HT-29 (cell line): Measurements from ENCODE around the gene PEX10. TPM values are rescaled to one million over a fixed set of nuclear protein-coding genes. Genes with fewer than 3 reads are reported as not detected.
"Not testable (repeated sequence)": the region's sequence is repeated elsewhere in the genome, so short reads cannot be mapped to it uniquely, and the experiment has no call there.

Experiments used
- DNase-seq: peaks from one replicate; pipeline ENCODE4 v3.0.0-alpha.2; 2015; ENCODE audit warnings: low spot score
- total RNA-seq: library from RNA; depleted of rRNA; stranded (reverse); fragments of >200 nt; shearing (Covaris generic); gene quantifications from 2 replicates; pipeline ENCODE4 v1.2.3, GENCODE V29; 2014; rRNA removed

The PEX10 gene
- total RNA-seq = 72.2 and 76.7 TPM in 2 replicates

GRCh38 chr1:2412395-2412772, at the start of gene PEX10:
Gene PEX10, minus strand, starts transcription at chr1:2412564. Its CDS starts 62 bp downstream, at chr1:2412502.
- peak; percentile 96 for DNase-seq

DNA sequence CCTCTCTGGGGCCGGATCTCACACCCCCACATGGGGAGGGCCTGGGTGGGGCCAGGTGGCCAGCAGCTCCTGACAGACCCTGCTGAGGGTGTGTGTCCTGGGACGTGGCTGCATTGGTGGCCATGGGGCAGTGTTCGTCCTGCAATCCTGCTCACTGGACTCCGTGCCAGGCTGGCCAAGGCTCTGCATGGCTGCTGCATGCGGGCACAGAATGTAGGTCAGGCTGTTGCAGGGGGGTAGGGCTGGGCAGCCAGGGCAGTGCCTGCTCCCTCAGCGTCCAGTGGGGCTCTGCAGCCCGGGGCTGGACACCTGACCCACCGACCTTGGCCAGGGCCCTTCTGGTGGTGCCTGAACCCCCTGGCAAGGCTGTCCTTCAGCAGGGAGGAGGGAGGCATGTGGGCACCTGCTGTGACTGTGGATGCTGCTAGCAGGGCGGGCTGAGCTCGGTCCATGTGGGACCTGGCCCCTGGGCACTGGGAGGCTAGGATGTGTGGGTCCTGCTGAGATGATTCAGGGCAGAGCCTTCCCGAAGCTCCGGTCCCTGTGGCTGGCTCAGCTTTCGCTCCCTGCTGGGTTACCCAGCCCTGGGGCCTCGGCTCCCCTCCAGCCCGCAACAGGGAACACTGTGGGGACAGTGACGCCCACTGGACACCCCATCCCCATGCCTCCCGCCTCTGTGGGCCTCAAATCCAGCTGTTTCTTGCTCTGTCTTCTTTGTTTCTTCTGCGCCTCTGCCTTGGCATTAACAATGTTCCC, 48.8 kb upstream of the PEX10 start:
- DNase-seq = no peak

DNA sequence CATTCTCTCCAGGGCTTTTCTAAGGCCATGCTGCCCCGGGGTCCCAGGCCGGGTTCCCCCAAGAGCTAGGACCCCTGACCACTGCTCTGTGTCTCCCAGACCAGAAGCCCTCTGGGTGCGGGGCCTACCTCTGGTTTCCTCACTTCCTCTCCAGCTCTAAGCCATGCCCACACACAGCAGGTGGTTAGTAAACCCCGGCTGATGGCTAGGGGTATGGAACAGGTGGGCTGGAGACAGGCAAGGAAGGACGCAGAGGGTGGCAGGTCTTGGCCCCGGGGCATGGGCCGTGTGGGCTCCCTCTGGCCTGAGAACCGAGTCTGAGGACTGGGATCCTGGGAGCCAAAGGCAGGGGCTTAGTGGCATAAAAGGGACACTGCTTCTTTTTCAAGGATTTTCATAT, 47.8 kb upstream of the PEX10 start:
- DNase-seq = no peak

DNA sequence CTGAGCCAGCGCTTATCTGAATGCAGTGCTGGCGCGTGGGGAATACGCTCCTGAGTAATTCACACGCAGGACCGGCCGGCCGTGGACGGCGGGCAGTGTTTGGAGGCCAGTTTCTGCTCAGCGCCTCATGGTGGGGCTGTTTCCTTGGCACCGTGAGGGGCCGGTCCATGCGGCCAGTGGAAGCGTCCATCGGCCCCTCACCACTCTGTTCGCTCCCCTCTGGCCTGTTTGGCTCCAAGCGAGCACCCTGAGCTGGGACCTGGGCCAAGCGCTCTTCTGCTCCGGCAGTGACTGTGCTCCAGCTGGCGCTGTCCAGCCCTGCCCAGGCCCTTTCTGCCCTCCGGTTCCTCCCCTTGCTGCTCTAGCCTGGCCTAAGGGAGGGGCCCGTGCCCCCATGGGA, 47.4 kb upstream of the PEX10 start:
- DNase-seq = no peak

GRCh38 chr1:2459102-2459753, 46.9 kb upstream of the PEX10 start:
- DNase-seq = not testable (repeated sequence)

- DNase-seq = no peak
These were observed 46.3 kb upstream of the PEX10 start for GRCh38 chr1:2458687-2459086.

DNA sequence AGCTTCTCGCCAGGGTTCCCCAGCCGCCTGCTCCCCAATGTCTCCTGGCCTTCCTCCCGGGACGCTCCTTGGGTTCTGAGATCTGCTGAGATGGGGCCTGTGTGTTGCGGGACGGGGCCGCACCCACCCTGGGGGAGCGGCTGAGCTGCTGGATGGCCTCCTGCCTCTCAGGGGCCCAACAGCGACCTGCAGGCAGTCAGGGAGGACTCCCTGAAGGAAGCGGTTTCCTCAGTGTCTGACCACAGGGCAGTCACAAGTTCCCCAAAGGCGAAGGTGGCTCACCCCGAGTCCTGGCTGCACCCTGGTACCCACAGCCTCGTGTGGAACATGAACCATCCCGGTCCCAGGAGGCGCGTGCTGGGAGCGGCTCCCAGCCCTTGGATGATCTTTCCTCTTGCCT, 45.1 kb upstream of the PEX10 start:
- no peak for DNase-seq

GRCh38 chr1:2455757-2456156, 43.4 kb upstream of the PEX10 start:
- DNase-seq = no peak

DNA sequence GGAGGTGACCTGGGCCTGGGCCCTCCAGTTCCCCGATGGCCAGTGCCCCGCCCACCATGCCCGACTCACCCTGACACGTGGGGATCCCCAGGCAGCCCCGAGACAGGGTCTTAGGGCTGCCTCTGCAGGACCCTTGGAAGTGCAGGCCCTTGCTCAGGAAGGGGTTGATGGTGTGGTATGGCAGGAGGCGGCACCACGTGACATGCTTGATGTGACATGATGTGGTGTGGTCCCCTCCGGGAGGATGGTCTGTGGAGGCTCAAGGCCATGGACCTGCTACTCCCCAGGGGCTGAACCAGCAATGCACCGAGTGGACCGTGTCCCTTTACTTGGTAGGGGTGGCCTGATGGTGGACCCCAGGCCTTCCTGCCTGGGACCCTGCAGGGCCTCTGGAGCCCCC, 41.9 kb upstream of the PEX10 start:
- no peak for DNase-seq

GRCh38 chr1:2452932-2453315, 40.6 kb upstream of the PEX10 start:
- no peak for DNase-seq

DNA sequence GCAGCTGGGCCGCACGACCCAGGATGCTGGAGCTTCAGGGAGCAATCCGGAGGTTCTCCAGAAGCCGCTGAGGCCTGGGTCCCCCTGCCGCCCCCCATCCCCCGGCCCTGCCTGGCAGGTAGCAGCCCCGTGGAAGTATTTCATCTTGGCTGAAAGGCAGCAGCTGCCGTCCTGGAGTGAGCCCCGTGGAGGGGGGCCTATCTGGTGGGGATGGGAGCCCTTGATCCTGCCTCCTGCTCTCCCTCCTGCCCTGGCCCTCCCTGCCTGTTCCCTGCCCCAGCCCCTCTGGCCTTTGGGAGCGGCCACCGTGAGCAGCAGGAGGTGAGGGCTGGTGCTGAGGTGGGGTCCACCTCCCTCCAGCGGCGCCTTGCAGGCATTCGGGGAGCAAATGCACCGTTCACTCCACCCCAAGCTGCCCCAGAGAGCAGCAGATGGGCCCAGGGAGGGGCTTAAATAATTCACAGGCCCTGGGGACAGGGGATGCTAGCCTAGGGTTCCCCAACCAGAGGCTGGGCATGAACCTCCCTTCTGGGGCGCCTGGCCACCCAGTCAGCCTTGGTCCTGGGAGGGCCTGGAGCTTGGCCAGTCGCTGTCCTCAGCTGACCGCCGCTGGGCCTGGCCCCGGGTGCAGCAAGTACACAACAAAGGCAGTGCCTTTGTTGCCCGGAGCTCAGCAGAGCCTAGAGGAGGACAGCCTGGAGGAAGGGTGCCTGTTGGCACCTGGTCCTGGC, 40.0 kb upstream of the PEX10 start:
- no peak for DNase-seq

GRCh38 chr1:2451741-2452140, 39.4 kb upstream of the PEX10 start:
- no peak for DNase-seq

GRCh38 chr1:2449636-2450454, 37.5 kb upstream of the PEX10 start:
- DNase-seq = no peak

GRCh38 chr1:2448098-2448445, 35.7 kb upstream of the PEX10 start:
- no peak for DNase-seq

- no peak for DNase-seq
These were observed 35.1 kb upstream of the PEX10 start for GRCh38 chr1:2447276-2448097.

DNA sequence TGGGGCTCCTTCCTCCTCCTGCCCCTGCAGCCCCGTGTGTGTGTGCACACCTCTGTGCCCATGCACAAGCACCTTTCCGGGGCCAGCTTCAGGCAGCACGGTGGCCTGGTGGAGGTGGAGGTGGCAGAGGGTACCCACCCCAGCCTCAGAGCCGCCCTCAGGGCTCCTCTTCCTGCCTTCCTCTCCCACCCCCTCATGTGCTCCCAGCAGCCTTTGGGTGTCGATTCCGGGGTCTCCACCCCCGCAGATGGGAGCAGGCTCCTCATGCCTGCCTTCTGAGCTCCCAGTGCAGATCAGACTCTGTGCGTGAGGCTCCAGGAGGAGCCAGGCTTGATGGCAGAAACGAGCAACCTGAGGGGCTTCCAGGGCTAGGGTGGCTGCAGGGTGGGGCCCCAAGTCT, 34.5 kb upstream of the PEX10 start:
- DNase-seq = no peak

DNA sequence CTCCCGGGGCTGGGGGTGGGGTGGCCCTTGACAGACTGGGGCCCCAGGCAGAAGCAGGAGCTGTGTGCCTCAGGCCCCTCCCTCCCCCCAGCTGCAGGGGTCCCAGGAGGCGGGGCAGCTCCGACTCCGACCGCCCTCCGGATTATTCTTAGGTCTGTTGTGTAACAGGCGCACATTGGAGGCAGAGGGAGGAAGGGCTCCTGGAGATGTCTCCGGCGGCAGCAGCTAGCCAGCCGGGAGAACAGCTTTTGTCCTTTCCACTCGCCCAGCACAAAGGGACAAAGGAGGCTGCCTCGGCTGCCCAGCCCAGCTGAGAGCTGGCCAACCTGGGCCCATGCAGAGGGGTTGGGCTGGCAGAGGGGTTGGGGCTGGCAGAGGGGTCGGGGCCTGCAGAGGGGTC, 34.0 kb upstream of the PEX10 start:
- no peak for DNase-seq

GRCh38 chr1:2445823-2446215, 33.5 kb upstream of the PEX10 start:
- no peak for DNase-seq

- DNase-seq = no peak
These were observed 32.9 kb upstream of the PEX10 start for GRCh38 chr1:2445162-2445822.

DNA sequence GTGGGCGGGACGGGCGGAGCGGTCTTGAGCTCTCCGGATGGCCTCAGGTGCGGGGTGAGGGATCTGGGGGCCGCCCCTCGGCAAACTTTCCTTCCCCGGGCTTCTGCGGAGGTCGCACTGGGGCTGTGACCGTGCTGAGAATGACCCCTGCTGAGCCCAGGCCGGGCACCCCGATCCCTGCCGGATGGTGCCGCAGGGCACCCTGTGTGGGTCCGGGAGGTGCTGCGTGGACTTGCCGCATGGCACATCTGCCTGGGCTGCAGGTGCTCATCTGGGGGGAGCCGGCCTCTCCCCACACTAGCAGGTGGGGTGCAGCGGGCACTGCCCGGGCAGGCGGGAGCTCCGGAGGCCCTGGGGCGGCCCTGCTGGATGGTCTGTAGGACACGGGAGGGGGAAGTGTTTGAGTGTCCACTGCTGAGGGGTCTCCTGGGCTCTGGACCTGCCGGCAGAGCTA, 31.8 kb upstream of the PEX10 start:
- DNase-seq = no peak
